WERI-Rb-1 (cell line): Measurements from ENCODE around the gene TMEM255B.
"Not testable (repeated sequence)": the region's sequence is repeated elsewhere in the genome, so short reads cannot be mapped to it uniquely, and the experiment has no call there.

Experiments used
- DNase-seq: peaks from one replicate; pipeline ENCODE4 v3.0.0-alpha.2; 2020
- H3K27ac ChIP-seq: fragments of 250-450 bp; sonication (Bioruptor Pico); 2 replicates; pipeline ENCODE4 v1.5.1; 2020; ENCODE audit warnings: mild to moderate bottlenecking, moderate library complexity
- H3K27me3 ChIP-seq: fragments of 250-450 bp; sonication (Bioruptor Pico); 2 replicates; pipeline ENCODE4 v1.5.1; 2021; ENCODE audit warnings: mild to moderate bottlenecking, low read depth, moderate library complexity; ENCODE audit not compliant: insufficient read depth, severe bottlenecking
- H3K36me3 ChIP-seq: fragments of 250-450 bp; sonication (Bioruptor Pico); 2 replicates; pipeline ENCODE4 v1.5.1; 2020; ENCODE audit warnings: mild to moderate bottlenecking, moderate library complexity
- H3K4me3 ChIP-seq: 2 replicates; pipeline ENCODE4 v1.5.1; 2011; ENCODE audit warnings: low read depth, mild to moderate bottlenecking, control low read depth, low read length
- H3K9me3 ChIP-seq: fragments of 250-450 bp; sonication (Bioruptor Pico); 2 replicates; pipeline ENCODE4 v1.5.1; 2021; ENCODE audit warnings: mild to moderate bottlenecking, moderate library complexity; ENCODE audit not compliant: severe bottlenecking
- CTCF ChIP-seq: IDR thresholded peaks from 2 replicates; pipeline ENCODE4 v1.5.1; 2011; ENCODE audit warnings: low read depth, mild to moderate bottlenecking, control low read depth, inconsistent platforms, low read length

The TMEM255B gene

DNA sequence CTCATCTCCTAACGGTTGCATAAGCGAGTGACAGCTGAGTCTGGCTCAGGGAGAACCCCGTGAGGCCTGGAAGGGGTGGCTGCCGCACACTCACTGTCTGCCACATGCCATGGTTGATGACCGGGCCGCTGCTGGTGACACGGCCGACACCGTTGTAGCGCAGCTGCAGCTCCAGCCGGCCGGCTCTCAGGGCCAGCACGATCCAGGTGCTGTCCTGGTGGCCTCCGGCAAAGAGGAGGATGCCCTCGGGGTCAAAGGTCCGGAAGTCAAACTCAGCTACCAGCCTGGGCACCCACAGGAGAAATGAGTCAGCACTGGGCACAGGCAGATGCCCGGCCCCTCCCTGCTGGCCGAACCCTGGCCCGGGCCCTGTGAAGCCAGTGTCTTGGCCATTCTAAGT, 73.2 kb downstream of the TMEM255B start:
- peaks cover 2% of the 10 kb centered on the region for H3K9me3 ChIP-seq
- TF ChIP-seq CTCF: no peak
- H3K27me3 ChIP-seq: no peaks in the 10 kb centered on the region
- no peak overlapping the region for H3K4me3 ChIP-seq
- DNase-seq: no peak
- H3K27ac ChIP-seq: no peak overlapping the region
- peaks cover 39% of the 10 kb centered on the region for H3K36me3 ChIP-seq

- Histone ChIP-seq H3K4me3 (no peak overlapping the region), H3K9me3 (peaks cover 2% of the 10 kb centered on the region), H3K27ac (no peak overlapping the region), H3K36me3 (peaks cover 37% of the 10 kb centered on the region), H3K27me3 (no peaks in the 10 kb centered on the region)
- DNase-seq: no peak
- no peak for TF ChIP-seq CTCF
Measured at GRCh38 chr13:113832631-113833030, 73.6 kb downstream of the TMEM255B start.

DNA sequence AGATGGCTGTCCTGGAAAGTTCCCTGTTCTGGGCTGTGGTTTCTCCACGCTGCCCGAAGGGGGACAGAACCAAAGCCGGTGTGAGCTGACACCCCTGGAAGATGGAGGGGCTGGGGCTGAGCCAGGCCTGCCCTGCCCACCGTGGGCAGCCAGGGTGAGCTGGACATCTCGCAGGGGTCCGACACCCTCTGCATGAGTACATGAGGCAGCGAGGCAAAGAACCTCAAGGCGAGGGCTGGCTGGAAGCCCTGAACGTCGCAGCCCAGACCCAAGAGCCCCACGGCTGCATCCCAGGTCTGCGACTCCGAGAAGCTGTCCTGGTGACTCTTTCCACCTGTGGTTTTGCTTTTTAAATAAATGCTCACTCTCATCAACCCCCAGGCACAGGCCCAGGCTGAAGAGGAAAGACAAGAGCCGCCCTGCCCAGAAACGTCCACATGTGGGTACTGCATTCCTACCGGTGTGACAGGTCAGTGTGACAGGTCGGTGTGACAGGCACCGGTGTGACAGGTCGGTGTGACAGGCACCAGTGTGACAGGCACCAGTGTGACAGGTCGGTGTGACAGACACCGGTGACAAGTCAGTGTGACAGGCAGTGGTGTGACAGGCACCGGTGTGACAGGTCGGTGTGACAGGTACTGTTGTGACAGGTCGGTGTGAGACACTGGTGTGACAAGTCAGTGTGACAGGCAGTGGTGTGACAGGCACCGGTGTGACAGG, 74.2 kb downstream of the TMEM255B start:
- Histone ChIP-seq H3K9me3 (peaks cover 2% of the 10 kb centered on the region), H3K27me3 (no peaks in the 10 kb centered on the region), H3K4me3 (no peak overlapping the region), H3K27ac (no peak overlapping the region), H3K36me3 (peaks cover 36% of the 10 kb centered on the region)
- TF ChIP-seq CTCF: no peak
- DNase-seq: no peak

DNA sequence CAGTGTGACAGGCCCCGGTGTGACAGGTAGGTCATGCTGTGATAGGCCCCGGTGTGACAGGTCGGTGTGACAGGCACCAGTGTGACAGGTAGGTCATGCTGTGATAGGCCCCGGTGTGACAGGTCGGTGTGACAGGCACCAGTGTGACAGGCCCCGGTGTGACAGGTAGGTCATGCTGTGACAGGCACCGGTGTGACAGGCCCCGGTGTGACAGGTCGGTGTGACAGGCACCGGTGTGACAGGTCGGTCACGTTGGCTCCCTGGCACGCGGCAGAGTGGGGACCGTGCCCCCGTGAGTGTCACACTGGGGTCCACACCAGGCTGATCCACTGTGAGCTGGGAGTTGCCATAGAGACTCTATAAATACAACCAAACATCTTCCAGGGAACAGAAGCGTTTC, 75.0 kb downstream of the TMEM255B start:
- Histone ChIP-seq H3K27ac (peak overlapping the region; percentile 77), H3K36me3 (peaks cover 33% of the 10 kb centered on the region)
- not testable (repeated sequence) for DNase-seq, H3K9me3 ChIP-seq, H3K4me3 ChIP-seq, H3K27me3 ChIP-seq

- Histone ChIP-seq H3K27me3 (no peaks in the 10 kb centered on the region), H3K36me3 (peaks cover 33% of the 10 kb centered on the region), H3K27ac (peak overlapping the region; percentile 77), H3K4me3 (no peak overlapping the region), H3K9me3 (no peaks in the 10 kb centered on the region)
- no peak for DNase-seq
- TF ChIP-seq CTCF: no peak
Measured at GRCh38 chr13:113834496-113835200, 75.6 kb downstream of the TMEM255B start.

GRCh38 chr13:113835461-113836270, 76.6 kb downstream of the TMEM255B start:
- Histone ChIP-seq H3K4me3 (peak overlapping the region; percentile 22), H3K27me3 (no peaks in the 10 kb centered on the region), H3K9me3 (no peaks in the 10 kb centered on the region), H3K27ac (peak overlapping the region; percentile 77), H3K36me3 (peaks cover 37% of the 10 kb centered on the region)
- 0 out of 2 replicates have a peak, but pooled peaks have one; percentile 3 for TF ChIP-seq CTCF
- peak; percentile 84 for DNase-seq
